ENCODE measurements around the gene KCNJ4.

DNA sequence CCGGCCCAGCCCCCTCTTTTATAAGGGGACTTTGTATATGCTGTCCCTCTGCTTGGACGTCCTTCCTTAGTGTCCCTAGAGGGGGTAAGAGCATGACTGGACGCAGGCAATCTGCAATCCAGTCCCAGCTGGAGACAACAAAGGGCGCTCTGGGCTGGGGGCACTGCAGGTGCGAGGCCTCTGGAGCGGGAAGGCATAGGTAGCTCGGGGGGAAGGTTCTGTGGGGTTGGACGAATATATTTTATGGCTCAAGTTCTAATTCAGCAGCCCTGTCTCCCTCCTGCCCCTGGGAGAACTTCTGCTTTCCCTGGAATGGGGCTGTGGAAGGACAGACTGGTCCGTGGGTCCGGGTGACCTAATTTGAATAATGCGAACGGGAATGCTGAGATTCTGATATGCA, 40.0 kb downstream of the KCNJ4 start:
- TF ChIP-seq, protein P1, sequence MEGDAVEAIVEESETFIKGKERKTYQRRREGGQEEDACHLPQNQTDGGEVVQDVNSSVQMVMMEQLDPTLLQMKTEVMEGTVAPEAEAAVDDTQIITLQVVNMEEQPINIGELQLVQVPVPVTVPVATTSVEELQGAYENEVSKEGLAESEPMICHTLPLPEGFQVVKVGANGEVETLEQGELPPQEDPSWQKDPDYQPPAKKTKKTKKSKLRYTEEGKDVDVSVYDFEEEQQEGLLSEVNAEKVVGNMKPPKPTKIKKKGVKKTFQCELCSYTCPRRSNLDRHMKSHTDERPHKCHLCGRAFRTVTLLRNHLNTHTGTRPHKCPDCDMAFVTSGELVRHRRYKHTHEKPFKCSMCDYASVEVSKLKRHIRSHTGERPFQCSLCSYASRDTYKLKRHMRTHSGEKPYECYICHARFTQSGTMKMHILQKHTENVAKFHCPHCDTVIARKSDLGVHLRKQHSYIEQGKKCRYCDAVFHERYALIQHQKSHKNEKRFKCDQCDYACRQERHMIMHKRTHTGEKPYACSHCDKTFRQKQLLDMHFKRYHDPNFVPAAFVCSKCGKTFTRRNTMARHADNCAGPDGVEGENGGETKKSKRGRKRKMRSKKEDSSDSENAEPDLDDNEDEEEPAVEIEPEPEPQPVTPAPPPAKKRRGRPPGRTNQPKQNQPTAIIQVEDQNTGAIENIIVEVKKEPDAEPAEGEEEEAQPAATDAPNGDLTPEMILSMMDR (IDR thresholded peaks at IDR 0.05; ENCODE audit: borderline replicate concordance, extremely low read depth, low read length, poor library complexity, severe bottlenecking), result no peak
- TF ChIP-seq EZH2 (IDR thresholded peaks at IDR 0.05; ENCODE audit: borderline replicate concordance, low read depth, low read length, severe bottlenecking), result no peak
